HG02981 (cell line): Measurements from ENCODE around the gene CHIA.

Experiments used
- ATAC-seq: cut with Tn5 transposase; IDR thresholded peaks from one replicate; pipeline ENCODE4 v1.9.1; 2021; ENCODE audit warnings: mild to moderate bottlenecking, moderate library complexity; ENCODE audit not compliant: unreplicated experiment

The CHIA gene

DNA sequence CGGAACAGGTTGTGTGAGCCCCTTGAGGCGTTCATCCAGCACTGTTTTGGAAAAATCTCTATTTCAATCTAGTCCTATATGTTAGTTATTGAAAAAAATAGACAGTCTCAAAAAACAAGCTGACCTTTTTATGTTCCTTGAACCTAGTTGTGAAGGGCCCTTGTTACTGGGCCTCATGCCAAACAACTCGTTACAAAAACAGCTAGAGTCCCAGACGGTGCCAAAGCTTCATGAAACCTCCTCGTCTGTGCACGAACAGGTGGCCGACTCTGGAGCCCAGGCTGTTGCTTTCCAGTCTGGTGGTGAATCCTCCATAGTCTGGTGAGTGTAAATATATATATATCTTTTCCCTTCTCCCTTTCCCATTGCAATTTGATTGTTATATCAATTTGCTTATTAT lies at the start of gene CHIA:
Gene CHIA, plus strand, starts transcription at position 222 of the 400 bp plus-strand sequence. CDS start 19,617 bp downstream, outside the sequence.
- no peak for ATAC-seq

DNA sequence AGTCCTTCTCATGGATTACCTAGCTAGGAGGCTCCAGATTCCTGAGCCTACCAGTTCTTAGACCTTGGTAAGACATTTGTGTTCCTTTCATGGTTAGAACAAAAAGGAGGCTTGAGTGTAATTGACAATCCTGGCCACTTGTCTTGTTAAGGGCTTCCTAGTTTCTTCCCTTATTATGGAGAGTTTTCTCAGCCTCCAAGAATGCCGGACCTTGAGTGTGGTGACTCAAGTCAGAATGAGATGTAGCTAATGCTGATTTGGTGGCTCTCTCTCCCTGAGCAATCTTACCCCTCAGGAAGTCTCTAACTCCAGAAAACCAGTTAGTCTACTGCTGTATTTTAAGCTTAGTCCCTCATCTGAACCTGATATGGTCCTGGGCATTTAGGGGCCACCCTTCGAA lies 48.9 kb upstream of the CHIA start:
- ATAC-seq = no peak

- ATAC-seq = no peak
Measured at GRCh38 chr1:111242805-111243523, 47.7 kb upstream of the CHIA start.

DNA sequence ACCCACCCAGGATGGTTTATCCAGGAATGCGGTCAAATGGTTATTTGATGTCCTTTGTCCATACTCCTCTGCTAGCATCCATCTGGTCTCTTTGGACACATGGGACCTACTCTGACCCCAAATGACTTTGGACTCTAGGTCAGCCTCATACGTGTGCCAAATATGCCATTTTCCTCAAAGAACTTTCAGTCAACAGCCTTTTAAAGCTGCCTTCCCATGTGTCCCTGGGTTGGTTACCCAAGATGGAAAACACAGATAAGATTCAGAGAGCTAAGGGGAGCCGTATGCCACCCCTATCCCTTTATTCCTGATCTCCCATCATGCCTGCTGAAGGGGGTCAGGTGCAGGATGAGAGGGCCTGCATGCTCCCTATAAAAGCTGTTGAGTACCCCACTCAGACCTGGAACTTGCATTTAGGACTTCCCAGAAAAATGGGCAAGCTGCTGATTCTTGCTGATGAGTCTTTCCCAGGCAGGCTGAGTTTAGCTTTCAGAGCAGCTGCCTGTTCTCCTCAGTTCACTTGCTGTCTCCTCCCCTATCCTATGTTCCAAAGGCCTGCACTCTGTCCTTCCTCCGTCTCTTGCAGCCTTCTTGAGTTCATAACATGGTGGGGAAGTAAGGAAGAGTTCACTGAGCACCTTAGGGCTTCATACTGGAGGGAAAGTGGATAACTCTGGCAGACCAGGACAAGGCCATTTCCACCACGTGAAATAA lies 43.4 kb upstream of the CHIA start:
- no peak for ATAC-seq

DNA sequence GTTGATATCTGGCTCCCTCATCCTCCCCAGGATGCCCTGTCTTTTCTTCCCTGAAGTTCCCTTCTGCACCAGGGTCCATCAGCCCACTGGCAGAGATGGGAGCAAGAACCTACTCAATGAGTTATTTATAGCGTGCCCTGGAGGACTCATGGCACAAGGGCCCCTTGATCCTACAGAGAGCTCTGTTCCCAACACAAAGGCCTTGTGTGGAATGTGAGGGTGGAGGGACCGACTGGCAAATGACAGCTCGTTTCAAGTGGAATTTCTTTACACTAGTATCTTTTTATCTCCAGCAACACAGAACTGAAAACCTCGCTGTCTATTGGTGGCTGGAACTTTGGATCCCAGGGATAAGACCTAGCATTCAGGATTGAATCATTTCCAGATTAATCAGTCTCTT lies 40.7 kb upstream of the CHIA start:
- ATAC-seq = no peak

DNA sequence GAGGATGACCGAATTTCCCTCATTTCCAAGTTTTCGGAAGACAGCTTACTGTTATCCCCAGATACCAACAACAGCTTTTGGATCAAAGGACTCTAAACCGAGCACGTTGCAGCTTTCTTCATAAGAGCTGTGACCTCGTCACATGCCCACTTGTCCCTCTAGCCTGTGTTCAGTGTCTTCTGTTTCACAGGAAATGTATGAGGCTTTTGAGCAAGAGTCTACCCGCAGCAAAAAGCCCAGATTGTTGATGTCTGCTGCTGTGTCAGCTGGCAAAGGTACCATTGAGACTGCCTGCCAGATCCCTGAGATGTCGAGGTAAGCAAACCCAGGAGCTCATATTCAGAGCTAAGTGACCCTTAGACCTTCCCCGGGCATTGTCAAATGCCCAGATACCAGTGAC lies 39.1 kb upstream of the CHIA start:
- no peak for ATAC-seq

DNA sequence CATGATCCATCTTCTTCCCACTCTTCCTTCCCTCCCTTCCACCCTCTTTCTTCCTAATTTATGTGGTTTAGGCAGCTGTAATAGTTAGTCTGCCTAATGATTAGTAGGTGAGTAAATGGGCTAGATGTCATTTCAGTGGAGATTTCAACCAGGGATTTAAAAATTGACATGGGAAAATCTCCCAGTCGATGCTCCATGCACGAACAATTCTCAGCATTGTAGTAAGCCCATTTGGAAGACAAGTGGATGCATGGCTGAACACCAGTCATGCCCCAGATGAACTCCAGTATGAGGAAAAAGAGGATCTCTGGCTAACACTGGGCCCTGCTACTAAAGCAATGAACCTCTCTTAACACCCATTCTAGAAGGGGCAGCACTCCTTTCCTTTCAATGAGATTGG lies 37.9 kb upstream of the CHIA start:
- ATAC-seq = no peak

GRCh38 chr1:111253876-111254275 lies 36.8 kb upstream of the CHIA start:
- ATAC-seq = no peak

- no peak for ATAC-seq
Measured at GRCh38 chr1:111256988-111257658, 33.5 kb upstream of the CHIA start.

GRCh38 chr1:111267801-111268508 lies 22.7 kb upstream of the CHIA start:
- ATAC-seq = no peak

DNA sequence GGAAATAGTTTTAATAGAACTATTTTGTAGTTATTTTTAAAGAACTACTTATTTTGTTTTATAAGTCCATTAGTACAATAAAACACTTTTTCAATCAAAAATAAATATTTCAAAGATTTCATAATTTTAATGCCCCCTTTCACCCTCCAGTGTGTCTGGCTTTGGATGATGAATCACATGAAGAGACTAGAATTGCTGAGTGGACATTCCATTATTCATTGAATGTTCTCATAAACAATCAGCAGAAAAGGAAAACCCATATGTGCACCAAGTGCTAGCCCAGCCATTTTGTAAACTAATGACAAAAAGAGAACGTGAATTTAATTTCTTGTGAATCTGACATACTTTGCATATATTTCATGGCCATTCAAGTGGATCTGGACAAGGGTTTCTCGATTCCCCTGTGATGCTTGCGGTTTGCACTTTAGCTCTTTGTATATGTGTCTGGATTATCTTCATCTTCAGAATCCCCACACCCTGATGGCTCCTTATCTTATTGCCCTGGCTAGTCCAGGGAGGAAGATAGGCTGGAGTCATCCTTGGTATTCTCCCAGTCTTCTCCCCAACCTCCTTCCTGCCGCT lies 20.7 kb upstream of the CHIA start:
- no peak for ATAC-seq

- no peak for ATAC-seq
Measured at GRCh38 chr1:111270771-111271463, 19.7 kb upstream of the CHIA start.

DNA sequence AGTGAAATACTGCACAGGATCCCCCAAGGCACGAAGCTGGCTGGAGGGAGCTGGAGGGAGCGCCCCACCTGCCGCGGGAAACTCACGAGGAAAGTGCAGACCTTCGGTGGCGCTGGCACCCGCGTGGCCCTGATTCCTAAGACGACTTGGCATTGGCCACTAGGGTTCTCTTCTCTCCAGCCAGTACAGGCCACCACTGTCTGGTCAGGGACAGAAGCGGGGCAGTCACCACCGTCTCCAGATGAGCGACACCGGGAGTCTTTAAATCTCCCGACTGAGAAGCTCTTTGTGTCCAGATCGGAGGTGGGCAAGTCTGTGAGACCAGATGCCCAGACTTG lies 19.2 kb upstream of the CHIA start:
- ATAC-seq = no peak

GRCh38 chr1:111272081-111272480 lies 18.6 kb upstream of the CHIA start:
- no peak for ATAC-seq

- ATAC-seq = peak; percentile 26
Measured at GRCh38 chr1:111274653-111275052, 16.0 kb upstream of the CHIA start.

- ATAC-seq = peak; percentile 45
Measured at GRCh38 chr1:111275079-111275478, 15.6 kb upstream of the CHIA start.

GRCh38 chr1:111275780-111276433 lies 14.7 kb upstream of the CHIA start:
- ATAC-seq = no peak

DNA sequence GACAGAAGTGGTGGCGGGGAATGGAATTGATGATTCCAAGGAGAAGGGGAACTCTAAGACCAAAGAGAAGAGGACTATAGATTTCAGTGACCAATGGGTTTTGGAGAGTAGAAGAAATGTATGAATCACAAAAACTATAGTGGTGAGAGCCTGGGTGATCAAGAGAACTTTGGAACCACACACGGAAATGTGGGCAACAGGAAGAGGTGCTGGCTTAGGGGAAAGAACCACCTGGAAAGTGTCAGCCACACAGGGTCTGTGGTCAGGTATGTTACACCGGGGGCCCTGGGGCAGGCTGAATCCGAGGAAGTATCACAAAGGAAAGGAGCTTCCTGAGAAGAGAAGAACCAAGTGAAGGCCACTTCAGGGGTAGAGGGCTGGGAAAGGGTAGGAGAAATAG lies 11.5 kb upstream of the CHIA start:
- ATAC-seq = no peak

DNA sequence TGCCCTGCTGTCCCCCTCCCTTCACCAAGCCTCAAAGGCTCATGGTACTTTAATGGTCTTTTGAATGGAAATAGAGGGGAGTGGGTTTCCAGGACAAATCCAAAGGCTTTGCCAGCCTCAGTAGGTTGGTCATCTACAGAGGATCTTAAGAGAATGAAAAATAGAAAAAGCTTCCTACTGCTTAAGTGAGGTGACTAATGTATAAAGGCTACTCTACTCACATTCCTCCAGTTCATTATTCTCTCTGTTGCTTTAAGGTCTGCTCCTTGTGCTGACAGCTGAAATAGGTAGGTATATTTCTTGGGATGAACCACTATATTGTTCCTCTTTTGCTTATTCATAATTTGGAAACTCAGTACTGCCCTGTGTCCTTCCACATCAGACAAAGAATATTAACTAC lies 10.4 kb upstream of the CHIA start:
- ATAC-seq = no peak

GRCh38 chr1:111281411-111281810 lies 9.2 kb upstream of the CHIA start:
- ATAC-seq = no peak
